IMR-90 (cell line): ENCODE data around the gene OR7A5.

Experiments
- BHLHE40 ChIP-seq: fragments of 150-350 bp; IDR thresholded peaks from 2 replicates; pipeline ENCODE4 v1.6.1; 2016; ENCODE audit warnings: mild to moderate bottlenecking, low read depth, low read length
- CEBPB ChIP-seq: IDR thresholded peaks from 2 replicates; pipeline ENCODE4 v1.6.1; 2012; ENCODE audit warnings: low read depth, low read length, improper control_type of control experiment
- CHD1 ChIP-seq: IDR thresholded peaks from 2 replicates; pipeline ENCODE4 v1.6.1; 2012; ENCODE audit warnings: low read depth, low read length, improper control_type of control experiment
- CTCF ChIP-seq: conservative IDR thresholded peaks from 2 replicates; pipeline ENCODE4 v1.5.1; 2012; ENCODE audit warnings: mild to moderate bottlenecking, low read depth, low read length, improper control_type of control experiment
- FOS ChIP-seq: fragments of 150-350 bp; IDR thresholded peaks from 2 replicates; pipeline ENCODE4 v1.6.1; 2016; ENCODE audit warnings: low read depth, low read length
- MAFK ChIP-seq: IDR thresholded peaks from 2 replicates; pipeline ENCODE4 v1.6.1; 2012; ENCODE audit warnings: low read depth, low read length, improper control_type of control experiment
- MAZ ChIP-seq: IDR thresholded peaks from 2 replicates; pipeline ENCODE4 v1.6.1; 2012; ENCODE audit warnings: low read depth, mild to moderate bottlenecking, low read length, improper control_type of control experiment, moderate library complexity, borderline replicate concordance
- MXI1 ChIP-seq: IDR thresholded peaks from 2 replicates; pipeline ENCODE4 v1.6.1; 2012; ENCODE audit warnings: low read depth, mild to moderate bottlenecking, low read length, moderate library complexity, borderline replicate concordance
- NFE2L2 ChIP-seq: fragments of 150-350 bp; IDR thresholded peaks from 2 replicates; pipeline ENCODE4 v1.6.1; 2016; ENCODE audit warnings: low read depth, mild to moderate bottlenecking, low read length
- POLR2A ChIP-seq: IDR thresholded peaks from 2 replicates; pipeline ENCODE4 v1.6.1; 2012; ENCODE audit warnings: mild to moderate bottlenecking, low read depth, low read length
- RAD21 ChIP-seq: IDR thresholded peaks from 2 replicates; pipeline ENCODE4 v1.6.1; 2012; ENCODE audit warnings: low read length, improper control_type of control experiment
- RFX5 ChIP-seq: IDR thresholded peaks from 2 replicates; pipeline ENCODE4 v1.8.0; 2012; ENCODE audit warnings: low read depth, mild to moderate bottlenecking, low read length, moderate library complexity
- SMC3 ChIP-seq: fragments of 150-350 bp; IDR thresholded peaks from 2 replicates; pipeline ENCODE4 v1.6.1; 2016; ENCODE audit warnings: low read depth, mild to moderate bottlenecking, antibody characterized with exemption, low read length, moderate library complexity
- USF2 ChIP-seq: fragments of 150-350 bp; IDR thresholded peaks from 2 replicates; pipeline ENCODE4 v1.6.1; 2017; ENCODE audit warnings: mild to moderate bottlenecking, antibody characterized with exemption, low read length, low read depth

GRCh38 chr19:14821937-14822336 lies 13.0 kb downstream of the OR7A5 start:
- no peak for TF ChIP-seq CTCF
- TF ChIP-seq POLR2A = no peak
- TF ChIP-seq USF2 = no peak
- TF ChIP-seq NFE2L2 = no peak
- TF ChIP-seq FOS = no peak
- TF ChIP-seq RAD21 = no peak
- TF ChIP-seq CEBPB = no peak
- no peak for TF ChIP-seq BHLHE40
- TF ChIP-seq SMC3 = no peak
- TF ChIP-seq MXI1 = no peak
- TF ChIP-seq RFX5 = no peak
- TF ChIP-seq MAZ = no peak
- TF ChIP-seq CHD1 = no peak
- no peak for TF ChIP-seq MAFK
